Ureter (tissue), 1 donor: Measurements from ENCODE around the gene TPI1. TPM values are rescaled to one million over a fixed set of nuclear protein-coding genes. Genes with fewer than 3 reads are reported as not detected.
A peak's percentile ranks its signal among the peaks of the same experiment; 100 is the strongest.
"Not testable (repeated sequence)": the region's sequence is repeated elsewhere in the genome, so short reads cannot be mapped to it uniquely, and the experiment has no call there.

ENCODE experiments used
- DNase-seq: peaks from one replicate; pipeline ENCODE4 v3.0.0-alpha.2; 2020; ENCODE audit warnings: low spot score
- total RNA-seq: library from RNA; stranded (reverse); gene quantifications from one replicate; pipeline ENCODE4 v1.2.4, GENCODE V29; 2023
- donor health status: DM: yes; HTN: yes; CAD: no.

TPI1 gene
- total RNA-seq, 1 donor from 2014 or later: 418 TPM

DNA sequence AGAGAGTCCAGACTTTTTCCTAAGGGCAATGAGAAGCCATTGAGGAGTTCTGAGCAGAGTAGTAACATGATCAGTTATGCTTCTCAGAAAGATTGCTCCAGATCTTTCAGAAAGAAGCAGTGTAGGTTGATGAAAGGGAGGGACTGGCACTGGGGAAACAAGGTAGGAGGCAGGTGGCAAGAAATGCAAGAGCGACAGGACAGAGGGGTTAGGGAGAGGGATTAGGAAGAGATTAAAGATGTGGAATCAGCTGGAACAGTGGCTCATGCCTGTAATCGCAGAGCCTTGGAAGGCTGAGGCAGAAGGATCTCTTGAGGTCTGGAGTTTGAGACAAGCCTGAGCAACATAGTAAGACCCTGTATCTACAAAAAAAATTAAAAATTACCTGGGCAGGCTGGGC lies 19.7 kb upstream of the TPI1 start:
- no peak for DNase-seq

DNA sequence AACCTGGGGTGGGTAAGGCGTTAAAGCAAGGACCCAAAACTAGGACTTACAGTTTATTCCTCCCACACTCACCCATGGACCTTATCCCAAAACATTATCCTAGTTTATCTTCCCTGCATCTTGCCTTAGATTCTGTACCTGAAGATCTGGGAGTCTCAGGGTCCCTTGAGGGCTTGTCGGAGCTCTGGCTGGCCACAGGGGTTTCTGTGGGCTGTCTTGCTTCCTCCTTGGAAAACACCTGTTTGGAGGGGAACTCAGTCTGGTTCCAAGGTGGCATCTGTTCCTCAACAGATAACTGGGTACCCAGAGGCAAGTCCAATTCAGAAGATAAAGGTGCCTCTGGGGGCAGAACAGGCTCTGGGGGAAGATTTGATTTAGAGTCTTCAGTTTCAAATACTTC lies 17.9 kb upstream of the TPI1 start:
- no peak for DNase-seq

DNA sequence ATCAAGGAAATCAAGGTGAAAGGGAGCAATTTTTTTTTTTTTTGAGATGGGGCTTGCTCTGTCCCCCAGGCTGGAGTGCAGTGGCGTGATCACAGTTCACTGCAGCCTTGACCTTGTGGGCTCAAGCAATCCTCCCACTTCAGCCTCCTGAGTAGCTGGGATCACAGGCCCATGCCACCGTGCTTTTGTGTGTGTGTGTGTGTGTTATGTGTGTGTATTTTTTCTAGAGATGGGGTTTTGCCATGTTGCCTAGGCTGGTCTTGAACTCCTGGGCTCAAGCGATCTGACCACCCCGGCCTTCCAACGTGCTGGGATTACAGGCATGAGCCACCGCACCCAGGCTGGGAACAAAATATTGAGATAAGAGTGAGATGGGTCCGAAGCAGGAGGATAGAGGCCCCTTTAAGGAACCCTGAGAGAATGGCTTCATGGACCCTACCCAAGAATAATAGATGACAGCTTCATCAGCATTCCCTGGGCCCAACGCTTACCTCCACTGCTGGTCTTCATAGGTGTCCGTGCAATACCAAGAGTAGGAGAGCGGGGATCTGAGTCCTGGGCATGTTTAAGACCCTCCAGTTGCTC lies 17.3 kb upstream of the TPI1 start:
- DNase-seq: no peak

DNA sequence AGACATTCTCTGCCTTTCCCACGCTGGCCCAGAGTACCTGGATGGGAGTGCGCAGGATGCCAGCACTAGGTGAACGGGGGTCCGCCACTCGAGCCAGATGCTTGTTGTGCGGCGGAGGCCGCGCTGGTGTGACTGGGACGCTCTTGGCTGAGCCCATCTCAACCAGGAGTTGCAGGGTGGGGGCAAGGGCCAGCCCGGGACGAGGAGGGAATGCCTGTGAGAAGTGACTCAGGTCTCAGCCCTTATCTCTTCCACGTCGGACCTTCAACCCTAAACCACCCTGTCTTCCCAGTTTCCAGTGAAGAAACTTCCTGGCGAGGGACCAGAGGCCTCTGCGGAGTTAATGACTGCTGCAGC lies 16.6 kb upstream of the TPI1 start:
- DNase-seq: no peak

DNA sequence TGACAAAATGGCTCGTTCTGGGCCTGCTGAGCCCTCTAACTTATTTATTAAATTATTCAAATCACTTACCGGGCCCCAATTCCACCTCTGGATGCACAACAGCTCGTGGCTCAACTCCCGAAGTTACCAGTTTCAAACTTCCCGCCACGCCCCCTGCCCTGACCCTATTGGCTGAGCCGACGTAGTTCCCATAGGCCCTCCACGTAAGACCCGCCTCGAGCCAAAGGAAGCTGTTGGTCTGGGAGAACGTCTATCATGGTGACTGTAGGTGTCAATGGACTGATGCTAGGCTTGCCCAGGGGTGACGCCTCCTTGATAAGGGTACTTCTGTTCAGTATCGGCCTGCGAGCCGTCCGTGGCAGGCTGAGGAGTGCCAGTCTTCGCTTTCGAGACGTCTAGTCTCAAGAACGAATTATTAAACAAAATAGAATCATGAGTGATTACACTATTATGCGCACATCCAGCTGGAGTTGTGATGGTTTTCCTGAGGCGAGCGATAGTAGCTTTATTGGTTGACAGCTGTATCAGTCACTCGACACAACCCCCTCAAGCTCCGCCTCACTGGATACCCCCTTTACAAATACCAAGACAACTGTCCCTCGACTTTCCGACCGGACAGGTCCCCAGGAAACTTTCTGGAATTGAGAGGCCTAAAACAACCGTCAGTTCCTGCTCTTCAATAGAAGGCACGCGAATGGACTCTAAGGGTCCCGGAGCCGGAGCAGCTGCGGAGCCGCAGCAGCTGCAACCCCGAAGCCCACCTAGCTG lies 16.0 kb upstream of the TPI1 start, which contains the start of gene CDCA3:
Gene CDCA3, minus strand, starts transcription at position 134 of the 768 bp plus-strand sequence. CDS start 334 bp downstream, outside the sequence.
- peak; percentile 97 for DNase-seq

DNA sequence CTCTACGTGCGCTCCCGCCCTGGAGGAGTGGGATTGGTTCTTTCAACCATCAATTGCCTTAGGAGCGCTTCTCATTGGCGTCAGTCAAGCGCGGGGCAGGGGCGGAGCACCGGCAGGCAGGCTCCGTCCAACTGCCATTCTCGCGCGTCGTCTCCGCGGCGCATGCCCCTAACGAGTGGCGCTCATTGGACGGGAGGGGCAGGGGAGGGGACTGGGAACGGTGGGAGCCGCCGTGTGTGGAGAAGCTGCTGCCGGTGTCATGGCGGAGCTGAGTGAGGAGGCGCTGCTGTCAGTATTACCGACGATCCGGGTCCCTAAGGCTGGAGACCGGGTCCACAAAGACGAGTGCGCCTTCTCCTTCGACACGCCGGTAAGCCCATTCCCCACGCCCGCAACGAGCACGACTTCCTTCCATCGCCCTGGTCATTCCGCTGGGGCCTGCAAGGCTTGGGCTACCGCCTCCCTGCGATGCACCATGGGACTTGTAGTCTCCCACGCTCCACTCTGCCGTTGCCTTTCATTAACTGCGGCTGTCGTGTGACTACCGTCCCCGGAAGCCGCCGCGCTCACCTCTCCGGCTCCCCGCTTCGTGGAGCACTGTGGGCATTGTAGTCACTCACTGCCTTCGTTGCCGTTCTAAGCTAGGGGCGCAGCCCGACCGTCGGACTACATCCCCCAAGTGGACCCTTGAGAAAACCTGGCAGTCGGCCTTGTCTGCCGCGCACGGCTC lies 15.2 kb upstream of the TPI1 start, which contains the start of gene USP5:
Gene USP5, plus strand, starts transcription at position 230 of the 730 bp plus-strand sequence. Its CDS starts 30 bp downstream, at position 260.
- DNase-seq: peak; percentile 99

DNA sequence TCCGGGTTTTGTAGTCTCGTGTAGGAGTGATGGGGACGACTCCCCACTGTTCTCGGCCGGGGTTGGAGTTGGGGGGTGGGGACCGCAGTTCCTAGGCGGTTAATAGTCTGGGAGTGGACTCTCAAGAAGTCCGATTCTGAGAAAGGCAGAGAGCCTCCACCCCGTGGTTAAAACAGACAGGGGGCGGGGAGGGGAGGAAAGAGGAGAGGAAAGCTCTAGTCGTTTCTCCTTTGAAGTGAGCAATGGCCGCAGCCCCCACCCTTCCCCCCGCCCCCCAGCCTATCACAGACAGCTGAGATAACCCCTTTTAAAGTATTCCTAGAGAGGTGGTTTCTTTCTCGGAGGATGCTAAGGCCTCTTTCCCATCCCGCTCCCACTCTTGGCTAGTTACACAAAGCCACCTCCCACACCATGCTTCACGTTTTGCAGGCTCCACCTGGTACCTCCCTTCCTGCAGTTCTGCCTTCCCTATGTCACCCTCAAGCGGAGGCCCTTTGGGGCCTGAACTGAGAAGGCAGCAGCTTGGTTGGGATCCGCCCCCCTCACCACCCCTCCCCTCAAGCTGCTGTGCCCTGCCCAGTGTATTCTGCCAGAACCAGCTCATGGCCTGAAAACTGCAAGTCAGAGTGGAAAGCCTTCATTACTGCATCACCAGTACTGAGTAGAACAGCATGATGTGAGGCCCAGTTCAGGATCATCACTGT lies 14.5 kb upstream of the TPI1 start:
- DNase-seq: peak; percentile 66

DNA sequence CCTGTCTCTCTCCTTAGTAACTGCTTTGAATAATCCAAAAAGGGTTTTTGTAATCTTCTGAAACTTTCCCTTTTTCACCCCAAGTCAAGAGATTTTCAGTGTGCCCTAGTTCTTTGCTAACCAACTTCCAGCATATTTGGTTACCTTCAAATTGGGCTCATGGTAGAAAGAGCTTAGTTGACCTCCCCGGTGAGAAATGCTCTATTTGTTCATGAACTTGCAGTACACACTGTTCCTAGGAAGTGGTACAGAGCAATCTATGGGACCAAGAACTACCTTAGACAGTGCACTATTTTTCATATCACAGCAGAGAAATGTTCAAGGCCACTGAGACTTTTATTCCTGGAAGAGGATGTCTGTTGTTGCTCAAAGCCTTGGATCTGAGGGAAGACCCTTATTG lies 13.7 kb upstream of the TPI1 start:
- DNase-seq: no peak

DNA sequence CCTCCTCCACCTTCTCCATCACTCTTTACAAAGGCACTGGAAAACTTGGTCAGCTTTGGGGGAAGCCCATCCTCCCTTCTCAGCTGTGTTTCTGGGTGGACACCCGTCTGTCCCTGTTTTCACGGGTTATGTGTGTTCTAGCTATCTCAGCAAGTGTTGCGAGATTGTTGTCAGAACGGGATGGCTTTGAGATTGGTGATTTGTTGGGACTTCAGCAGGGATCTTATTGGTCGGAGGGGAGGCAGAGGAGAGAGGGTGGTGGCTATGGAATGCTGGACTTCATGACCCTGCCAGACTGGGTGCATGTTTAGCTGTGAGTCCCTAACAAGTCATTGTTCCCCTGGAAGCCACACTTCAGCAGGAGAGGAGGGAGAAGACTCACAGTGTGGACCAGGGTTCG lies 13.3 kb upstream of the TPI1 start:
- no peak for DNase-seq

DNA sequence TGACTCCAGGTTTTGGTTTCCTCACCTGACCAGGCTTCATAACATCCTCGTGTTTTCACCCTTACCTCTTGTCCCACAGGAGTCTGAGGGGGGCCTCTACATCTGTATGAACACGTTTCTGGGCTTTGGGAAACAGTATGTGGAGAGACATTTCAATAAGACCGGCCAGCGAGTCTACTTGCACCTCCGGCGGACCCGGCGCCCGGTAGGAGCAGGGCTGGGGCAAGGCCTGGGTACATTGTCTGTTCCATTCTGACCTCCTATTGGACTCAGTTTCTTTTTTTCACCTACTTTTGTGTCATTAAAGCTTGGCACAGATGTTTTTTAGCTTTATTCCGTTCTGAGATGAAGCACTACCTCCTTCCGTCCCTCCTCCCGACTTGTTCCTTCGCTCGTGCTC lies 12.0 kb upstream of the TPI1 start:
- no peak for DNase-seq

DNA sequence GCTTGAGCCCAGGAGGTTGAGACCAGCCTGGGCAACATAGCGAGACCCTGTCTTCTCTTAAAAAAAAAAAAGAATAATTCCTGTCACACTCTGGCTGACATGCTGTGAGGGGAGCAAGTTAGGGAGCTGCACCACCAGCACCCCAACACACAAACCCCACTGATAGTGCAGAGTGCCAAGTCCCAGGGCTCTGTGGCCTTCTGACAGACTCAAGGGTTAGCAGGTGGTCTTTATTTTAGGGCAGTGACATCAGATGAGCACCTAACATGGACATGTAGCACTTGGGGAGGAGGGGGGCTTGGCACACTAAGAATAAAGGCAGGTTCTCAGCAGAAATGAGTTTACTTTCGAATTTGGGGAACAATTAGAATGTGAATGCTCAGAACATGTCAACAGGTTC lies 8.5 kb upstream of the TPI1 start:
- DNase-seq: no peak

DNA sequence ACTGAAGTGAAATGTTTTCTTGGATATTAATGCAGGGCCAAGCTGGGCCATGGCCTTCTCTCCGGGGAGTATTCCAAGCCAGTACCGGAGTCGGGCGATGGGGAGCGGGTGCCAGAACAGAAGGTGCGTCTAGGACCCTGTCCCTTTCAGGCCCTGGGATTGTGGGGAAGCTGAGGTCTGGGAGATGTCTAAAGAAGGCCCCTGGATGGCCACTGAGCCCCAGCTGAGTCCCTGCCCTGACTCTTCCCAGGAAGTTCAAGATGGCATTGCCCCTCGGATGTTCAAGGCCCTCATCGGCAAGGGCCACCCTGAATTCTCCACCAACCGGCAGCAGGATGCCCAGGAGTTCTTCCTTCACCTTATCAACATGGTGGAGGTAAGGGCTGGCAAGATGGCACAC lies 7.2 kb upstream of the TPI1 start:
- DNase-seq: no peak

DNA sequence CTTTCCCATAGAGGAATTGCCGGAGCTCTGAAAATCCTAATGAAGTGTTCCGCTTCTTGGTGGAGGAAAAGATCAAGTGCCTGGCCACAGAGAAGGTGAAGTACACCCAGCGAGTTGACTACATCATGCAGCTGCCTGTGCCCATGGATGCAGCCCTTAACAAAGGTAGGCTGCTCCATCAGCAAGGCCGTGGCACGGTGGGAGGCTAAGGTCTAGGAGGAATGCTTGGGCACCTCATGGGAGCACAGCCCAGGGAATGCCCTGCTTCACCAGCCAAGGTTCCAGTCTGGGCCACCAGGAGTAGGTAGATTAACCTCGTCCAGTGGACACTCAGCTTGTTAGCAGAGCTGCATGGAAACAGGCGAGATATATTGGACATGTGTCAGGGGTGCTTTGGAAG lies 6.4 kb upstream of the TPI1 start:
- no peak for DNase-seq

DNA sequence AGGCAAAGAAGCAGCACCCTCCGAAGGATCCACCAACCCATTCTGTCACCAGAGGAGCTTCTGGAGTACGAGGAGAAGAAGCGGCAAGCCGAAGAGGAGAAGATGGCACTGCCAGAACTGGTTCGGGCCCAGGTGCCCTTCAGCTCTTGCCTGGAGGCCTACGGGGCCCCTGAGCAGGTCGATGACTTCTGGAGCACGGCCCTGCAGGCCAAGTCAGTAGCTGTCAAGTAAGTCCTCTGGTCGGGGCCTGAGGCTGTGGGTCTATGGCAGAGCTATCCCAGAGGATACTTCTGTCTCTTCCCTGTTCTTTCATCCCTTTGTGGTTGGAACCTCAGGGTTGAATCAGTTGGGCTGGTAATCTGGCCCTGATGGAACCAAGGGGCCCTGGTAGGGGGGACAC lies 5.9 kb upstream of the TPI1 start:
- DNase-seq: no peak

DNA sequence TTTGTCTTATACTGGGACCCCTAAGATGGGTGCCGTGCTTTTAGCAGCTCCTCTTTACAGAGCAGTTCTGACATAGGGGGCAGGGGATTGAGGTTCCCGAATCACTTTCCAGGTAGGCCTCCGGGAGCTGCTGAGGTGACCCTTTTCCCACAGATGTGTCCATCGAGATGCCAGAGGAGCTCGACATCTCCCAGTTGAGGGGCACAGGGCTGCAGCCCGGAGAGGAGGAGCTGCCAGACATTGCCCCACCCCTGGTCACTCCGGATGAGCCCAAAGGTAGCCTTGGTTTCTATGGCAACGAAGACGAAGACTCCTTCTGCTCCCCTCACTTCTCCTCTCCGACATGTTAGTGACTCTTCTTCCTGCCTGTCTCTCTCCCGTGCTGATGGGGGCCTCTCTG lies 4.3 kb upstream of the TPI1 start:
- no peak for DNase-seq

DNA sequence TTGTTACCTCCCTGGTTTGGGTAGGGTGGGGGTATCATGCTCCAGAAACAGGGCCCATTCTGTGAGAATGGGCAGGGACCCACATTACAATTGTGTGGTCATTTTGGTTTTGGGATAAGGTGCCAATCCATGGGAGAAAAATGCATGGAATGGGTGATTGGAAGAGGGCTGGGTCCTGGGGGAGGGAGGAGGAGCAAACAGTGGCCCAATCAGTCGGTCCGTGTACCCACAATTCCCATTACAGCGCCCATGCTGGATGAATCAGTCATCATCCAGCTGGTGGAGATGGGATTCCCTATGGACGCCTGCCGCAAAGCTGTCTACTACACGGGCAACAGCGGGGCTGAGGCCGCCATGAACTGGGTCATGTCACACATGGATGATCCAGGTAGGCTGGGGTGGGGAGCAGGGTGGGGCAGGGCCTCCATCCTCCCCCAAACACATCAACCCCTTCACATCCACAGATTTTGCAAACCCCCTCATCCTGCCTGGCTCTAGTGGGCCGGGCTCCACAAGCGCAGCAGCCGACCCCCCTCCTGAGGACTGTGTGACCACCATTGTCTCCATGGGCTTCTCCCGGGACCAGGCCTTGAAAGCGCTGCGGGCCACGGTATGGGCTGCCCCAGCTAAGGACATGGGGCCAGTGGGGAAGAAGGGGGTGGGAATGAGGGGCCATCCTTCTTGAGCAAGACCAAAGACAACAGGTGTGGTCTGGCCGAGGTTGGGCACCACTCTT lies 3.6 kb upstream of the TPI1 start:
- DNase-seq: no peak

DNA sequence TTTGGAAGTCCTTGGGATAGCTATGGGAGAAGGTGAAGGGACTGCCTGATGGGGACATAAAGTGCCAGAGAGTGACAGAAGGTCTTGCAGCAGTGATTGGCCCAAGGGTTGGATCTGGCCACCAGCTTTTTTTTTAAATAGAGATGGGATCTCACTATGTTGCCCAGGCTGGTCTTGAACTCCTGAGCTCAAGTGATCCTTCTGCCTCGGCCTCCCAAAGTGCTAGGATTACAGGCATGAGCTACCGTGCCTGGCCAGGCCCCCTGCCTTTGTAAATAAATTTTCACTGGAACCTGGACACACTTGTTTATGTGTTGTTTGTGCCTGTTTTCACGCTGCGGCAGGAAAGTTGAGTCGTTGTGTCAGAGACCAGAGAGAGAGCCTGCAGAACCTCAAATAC lies 2.0 kb upstream of the TPI1 start:
- not testable (repeated sequence) for DNase-seq

DNA sequence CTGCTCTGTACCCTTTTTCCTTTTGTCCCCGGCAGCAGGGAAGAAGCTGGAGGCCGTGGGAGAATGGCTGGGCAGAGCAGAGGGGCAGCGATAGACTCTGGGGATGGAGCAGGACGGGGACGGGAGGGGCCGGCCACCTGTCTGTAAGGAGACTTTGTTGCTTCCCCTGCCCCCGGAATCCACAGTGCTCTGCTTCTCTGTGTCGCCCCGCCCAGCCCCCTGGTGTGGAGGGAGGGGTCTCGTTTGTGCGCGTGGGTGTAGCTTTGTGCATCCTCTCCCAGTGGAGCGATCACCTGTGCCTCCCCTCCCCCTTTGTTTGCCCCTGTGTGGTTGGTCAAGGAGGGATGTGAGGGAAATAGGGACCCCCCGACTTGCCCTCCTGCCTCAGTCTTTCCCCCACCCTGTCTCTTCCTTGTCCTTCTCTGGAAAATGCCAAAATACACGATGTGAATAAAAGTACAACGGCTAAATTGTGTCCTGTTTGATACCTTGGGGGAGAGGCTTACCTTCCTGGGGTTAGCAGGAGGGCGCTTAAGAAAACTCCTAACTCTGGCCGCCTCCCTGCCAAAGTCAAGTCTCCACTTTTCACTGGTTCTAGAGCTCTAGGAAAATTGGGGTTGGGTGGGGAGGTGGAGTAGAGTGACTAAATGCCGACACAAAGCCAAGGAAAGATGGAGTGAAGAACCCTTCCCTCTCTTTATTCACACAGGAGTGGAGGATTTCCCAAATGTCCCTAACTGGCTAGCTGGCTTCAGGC lies 990 bp upstream of the TPI1 start:
- no peak for DNase-seq

DNA sequence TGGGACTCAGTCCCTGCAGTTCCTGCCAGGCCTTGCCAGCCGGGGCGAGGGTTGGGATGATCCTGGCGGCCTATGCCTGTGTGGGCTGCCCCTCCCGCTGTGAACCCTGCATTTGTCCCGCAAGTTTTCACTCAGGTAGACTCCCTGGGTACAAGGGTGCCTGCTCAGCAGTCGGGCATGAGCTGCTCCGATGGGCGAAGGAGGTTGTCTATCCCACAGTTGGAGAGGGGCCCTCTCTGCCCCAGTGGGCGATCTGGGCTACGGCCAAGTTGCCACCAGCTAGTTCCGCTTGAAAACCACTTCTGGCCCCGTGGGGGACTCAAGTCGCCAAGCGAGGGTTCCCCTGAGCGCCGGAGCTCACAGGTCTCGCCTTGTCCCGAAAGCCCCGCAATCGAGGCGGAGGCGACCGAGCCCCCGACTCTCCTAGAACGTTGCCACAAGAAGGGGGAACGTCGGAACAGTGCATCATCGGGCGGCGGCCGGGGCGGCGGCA lies 365 bp upstream of the TPI1 start:
- peak; percentile 62 for DNase-seq

DNA sequence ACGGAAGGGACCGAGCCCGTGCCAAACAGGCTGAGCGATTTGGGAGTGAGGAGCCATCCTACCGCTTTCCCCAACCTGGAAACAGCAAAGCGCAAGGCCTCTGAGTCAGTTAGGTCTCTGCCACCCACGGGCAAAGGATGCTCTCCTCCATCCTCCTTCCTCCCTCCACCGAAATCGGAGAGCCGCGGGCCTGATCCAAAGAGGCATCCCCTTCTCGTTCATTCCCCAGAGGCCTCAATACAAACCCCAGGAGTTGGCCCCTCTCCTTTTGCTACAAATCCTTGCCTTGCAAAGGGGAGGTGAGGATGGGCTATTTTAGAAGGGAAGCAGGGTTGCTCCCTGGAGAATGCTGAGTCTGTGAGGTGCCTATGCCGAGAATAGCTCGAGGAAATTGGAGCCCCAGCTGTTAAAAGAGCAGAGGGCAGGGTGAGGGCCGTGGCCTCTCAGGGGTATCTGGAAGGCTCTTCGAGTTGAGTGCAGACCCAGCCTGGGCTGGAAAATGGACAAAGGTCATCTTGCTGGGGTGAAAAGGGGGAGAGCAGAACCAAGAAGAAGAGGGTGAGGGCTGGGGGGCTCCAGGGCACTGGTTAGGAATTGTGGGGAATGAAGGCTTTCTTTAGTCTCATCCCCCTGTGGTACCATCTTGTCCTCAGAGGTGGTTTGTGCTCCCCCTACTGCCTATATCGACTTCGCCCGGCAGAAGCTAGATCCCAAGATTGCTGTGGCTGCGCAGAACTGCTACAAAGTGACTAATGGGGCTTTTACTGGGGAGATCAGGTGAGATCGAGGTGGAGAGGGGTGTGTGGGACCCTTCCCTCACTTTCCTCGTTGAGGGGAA lies 1.1 kb downstream of the TPI1 start:
- no peak for DNase-seq
